Cerebellar nuclear complex (tissue), 1 donor: ENCODE data around the gene LCAT.
A peak's percentile ranks its signal among the peaks of the same experiment; 100 is the strongest.

Source experiments
- DNase-seq, 2 experiments: peaks; one replicate each; lab custom pipeline; 2025; lab: John Stamatoyannopoulos, UW

Gene LCAT

DNA sequence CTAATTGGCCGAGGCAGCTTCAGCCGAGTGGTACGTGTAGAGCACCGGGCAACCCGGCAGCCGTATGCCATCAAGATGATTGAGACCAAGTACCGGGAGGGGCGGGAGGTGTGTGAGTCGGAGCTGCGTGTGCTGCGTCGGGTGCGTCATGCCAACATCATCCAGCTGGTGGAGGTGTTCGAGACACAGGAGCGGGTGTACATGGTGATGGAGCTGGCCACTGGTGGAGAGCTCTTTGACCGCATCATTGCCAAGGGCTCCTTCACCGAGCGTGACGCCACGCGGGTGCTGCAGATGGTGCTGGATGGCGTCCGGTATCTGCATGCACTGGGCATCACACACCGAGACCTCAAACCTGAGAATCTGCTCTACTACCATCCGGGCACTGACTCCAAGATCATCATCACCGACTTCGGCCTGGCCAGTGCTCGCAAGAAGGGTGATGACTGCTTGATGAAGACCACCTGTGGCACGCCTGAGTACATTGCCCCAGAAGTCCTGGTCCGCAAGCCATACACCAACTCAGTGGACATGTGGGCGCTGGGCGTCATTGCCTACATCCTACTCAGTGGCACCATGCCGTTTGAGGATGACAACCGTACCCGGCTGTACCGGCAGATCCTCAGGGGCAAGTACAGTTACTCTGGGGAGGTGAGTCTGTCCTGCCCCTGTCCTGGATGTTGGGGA lies 34.7 kb downstream of the LCAT start:
- no peak for DNase-seq

DNA sequence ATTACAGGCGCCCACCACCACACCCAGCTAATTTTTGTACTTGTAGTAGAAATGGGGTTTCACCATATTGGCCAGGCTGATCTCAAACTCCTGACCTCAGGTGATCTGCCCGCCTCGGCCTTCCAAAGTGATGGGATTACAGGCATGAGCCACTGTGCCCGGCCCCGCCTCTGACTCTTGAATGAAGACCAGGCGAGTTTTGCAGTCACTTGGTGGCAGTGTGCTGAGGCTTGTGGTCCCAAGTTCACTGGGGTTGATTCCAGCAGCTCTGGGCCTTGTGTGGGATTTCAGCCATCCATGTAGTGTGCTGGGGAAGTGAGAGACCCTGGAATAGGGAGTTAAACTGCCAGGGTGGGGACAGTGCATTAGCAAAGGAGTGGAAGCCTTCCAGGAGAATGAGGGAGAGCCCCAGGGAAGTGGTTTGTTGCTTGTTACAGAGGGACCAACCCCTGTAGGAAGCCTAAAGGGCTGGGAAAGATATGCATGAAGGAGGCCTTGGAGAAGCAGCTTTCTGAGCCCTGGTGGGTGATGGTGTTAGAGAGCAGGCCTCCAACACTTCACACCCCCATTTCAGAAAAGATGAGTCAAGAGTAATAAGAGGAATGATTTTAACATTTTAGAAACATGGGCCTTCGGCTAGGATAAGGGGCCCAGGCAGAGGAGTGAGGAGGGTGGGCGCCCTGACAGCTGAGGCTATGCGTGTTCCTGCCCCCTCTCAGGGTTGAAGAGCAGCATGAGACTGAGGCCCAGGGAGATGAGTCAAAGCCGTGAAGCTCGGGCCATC lies 36.3 kb downstream of the LCAT start:
- DNase-seq: no peak

DNA sequence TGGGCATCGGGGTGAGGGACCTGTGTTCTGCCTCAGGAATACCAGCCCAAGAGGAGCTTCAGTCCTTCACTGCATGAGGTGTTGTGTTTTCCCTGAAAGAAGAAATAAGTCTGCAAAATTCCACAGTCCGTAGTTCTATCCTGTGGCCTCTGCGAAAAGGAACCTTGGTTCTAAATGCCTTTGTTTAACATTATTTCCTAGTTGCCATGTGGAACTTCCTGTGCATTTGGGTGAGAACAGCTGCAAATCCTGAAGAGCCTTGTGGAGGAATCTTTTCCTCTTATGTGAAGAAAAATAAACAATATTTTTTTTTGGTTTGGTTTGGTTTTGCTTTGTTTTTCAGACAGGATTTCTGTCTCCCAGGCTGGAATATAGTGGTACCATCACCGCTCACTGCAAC lies 41.1 kb downstream of the LCAT start:
- no peak for DNase-seq

DNA sequence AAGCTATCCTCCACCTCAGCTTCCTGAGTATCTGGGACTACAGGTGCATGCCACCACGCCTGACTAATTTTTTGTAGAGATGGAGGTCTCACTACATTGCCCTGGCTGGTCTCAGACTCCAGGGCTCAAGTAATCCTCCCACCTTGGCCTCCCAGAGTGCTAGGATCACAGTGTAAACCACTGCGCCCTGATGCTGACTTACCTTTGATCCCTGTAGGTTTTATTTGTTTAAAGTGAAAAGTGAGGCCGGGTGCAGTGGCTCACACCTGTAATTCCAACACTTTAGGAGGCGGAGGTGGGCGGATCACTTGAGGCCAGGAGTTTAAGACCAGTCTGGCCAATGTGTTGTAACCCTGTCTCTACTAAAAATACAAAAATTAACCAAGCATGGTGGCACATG lies 42.2 kb downstream of the LCAT start:
- DNase-seq: no peak

DNA sequence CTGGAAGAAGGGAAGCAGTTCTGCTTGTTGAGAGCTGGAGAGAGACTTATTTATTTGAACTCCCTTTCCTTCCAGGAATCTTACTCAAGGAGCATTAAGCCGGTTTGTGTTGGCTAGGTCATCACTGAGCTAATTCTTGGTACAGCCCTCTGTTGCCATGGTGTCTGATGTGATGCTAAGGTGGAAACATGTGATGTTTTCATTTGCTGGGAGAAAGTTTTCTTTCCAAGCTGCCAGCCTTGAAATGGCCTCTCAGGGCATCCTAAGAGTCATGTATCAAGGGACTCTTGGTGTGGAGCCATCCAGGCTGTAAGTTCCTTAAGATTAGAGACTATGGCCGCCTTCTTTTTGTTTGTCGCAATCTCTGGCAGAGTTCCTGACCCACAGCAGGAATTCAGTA lies 46.7 kb downstream of the LCAT start:
- no peak for DNase-seq

DNA sequence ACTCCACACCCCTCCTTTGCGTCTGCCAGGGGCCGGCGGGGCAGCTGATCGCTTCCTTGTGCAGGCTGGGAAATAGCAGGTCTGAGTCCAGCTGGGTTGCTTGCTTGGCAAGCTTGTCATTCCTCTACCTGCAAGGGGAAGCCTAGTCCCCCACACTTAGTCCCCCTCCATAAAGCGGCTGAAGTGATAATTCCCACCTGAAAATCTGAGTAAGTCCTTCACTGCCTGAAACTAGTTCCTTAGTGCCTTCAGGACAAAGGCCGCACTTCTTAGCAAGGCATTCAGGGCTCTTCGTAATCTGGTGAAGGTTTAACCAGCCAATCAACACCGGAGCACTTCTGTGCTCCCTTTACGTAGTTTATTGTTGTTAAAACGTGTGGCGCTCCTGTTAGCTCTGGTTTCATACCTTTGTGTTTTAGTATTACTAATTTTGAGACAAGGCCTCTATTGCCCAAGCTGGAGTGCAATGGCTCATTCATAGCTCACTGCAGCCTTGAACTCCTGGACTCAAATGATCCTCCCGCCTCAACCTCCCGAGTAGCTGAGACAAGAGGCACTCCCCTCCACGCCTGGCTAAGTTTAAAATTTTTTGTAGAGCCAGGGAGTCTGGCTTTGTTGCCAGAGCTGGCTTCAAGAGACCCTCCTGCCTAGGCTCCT lies 50.0 kb downstream of the LCAT start:
- no peak for DNase-seq

DNA sequence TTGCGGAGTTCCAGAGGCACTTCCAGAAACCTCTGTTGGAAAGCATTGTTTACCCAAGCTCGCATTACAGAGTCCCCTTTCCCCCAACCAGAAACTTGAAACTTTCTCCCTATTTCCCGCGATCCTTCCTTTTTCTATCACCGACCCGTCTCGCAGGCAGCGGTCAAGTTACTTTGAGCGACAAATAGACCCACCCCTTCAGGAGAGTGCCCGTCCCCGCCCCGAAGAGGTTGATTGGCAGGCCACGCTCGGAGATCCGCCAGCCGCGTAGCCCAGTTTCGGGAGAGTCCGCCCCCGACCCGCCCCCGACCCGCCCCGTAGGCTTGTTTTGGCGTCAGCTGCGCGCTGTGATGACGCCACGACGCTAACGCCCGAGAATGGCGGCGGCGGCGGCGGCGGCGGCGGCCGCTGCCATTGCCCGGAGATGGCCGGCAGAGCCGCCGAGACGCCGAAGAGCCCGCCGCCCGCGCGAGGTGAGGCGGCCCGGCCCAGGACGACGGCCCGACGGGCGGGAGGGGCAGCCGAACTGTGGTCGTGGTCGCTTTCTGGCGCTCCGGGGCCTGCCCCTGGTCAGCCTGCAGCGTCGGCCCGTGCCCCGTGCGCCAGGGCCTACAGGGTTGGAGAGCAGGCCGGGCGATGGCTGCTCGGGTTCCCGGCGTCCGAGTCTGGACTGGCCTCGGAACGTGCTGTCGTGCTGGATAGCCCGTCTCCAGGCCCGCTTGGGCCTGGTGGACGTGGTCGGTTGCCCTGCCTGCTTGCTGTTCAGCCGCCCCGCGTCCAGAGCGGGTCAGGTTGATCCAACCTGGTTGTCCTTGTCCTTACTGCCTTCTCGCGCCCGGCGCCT lies 50.8 kb downstream of the LCAT start, which contains the start of gene PSKH1:
PSKH1 (plus strand) TSS at position 356 of the 844 bp plus-strand sequence. CDS start 15,496 bp downstream, outside the sequence.
- peak; percentile 80 to 93 for DNase-seq

DNA sequence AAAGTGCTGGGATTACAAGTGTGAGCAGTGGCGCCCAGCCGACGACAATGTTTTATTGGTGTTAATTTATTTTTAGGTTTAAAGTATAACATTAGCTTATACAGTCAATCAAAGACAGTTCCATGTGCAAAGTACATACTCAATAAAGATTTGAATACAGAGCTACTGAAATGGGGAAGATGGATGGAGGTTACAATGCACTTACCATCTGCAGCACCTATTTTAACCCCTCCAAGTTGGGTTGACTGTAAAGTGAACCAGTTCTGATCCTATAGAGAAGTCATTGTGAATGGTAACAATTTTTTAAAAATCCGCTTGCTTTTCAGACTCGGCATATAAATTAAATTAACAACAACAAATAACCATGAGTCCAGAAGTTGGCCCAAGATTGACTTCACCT lies 51.5 kb downstream of the LCAT start:
- no peak for DNase-seq
